ENCODE results near the gene PKNOX2. TPM values are rescaled to one million over a fixed set of nuclear protein-coding genes. Genes with fewer than 3 reads are reported as not detected.

PKNOX2 gene
- total RNA-seq, 5 donors from 2014 or later (not counting 1 experiment from before 2014, with no cell fraction given): 0.55 TPM; not detected in 4

DNA sequence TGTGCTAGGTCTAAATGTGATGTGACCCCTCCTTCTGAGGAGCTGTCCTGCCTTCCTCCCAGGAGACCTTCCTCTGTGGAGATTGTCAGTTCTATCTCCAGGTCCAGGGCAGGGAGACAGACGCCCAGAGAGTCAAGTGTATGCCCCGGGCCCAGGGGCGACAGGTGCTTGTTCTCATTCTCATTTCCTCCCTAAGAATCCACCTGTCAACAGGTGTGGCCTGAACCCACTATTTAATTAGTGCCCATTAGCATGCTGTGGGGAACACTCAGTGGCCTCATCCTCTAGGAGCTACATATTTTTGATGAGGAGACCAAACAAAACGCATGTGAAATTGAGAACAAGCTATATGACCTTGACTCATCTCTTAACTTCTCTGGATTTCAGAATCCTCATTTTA, 9.5 kb downstream of the PKNOX2 start:
- ATAC-seq (replicated peaks in 1 of 4) (no peak), DNase-seq (no peak)
- 86% methylated on average over 3 of the region's 4 CpGs for WGBS (ENCODE audit: insufficient coverage)
- Mint-ChIP-seq H3K4me3 (no peak overlapping the region), H3K36me3 (no peaks in the 10 kb centered on the region), H3K27me3 (peaks cover 59 to 81% of the 10 kb centered on the region in 2 donors), H3K9me3 (no peaks in the 10 kb centered on the region), H3K27ac (no peak overlapping the region), H3K4me1 (no peaks in the 10 kb centered on the region)
- ChIA-PET POLR2A (no interaction called here), CTCF (no interaction called here)
- no peak overlapping the region for H3K4me3 ChIP-seq (ENCODE audit: control insufficient read depth in 1 of 2, extremely low read depth in 1 of 2, low read length in 1 of 2)
- no peaks in the 10 kb centered on the region for H3K9me3 ChIP-seq
- no peaks in the 10 kb centered on the region for H3K36me3 ChIP-seq (ENCODE audit: control insufficient read depth in 2 of 2, extremely low read depth in 1 of 2, insufficient read depth in 1 of 2, low read length in 1 of 2)
- no peak overlapping the region for H3K27ac ChIP-seq (ENCODE audit: low read length)
- H3K4me1 ChIP-seq (ENCODE audit: control insufficient read depth in 1 of 2, extremely low read depth in 1 of 2, insufficient read depth in 2 of 2, low read length in 2 of 2): no peaks in the 10 kb centered on the region
- H3K27me3 ChIP-seq (replicated peaks in 1 of 2; ENCODE audit: control insufficient read depth in 2 of 2, extremely low read depth in 1 of 2, insufficient read depth in 2 of 2, low read length in 1 of 2): peaks cover 5 to 73% of the 10 kb centered on the region in 2 experiments

DNA sequence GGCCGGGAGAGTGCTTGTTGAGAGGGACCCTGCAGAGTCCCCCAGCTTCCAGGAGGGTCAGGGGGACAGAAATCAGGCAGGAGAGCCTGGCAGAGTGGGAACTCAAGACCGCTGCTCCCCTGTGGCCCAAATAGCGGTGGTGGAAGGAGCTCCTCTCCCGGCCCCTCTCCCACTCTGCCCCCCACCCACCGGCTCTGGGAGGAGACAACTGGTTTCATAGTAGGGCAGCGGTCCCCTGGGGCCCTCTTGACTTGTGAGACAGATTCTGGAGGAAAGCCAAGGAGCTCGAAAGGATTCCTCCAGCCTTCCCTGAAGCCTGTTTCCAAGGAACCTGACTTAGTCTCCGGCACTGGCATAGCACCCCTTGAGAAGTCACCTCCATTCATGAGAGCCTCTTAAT, 10.1 kb downstream of the PKNOX2 start:
- peaks cover 57 to 77% of the 10 kb centered on the region in 2 donors for H3K27me3 Mint-ChIP-seq
- Histone ChIP-seq H3K4me3 (ENCODE audit: control insufficient read depth in 1 of 2, extremely low read depth in 1 of 2, low read length in 1 of 2) (no peak overlapping the region), H3K9me3 (no peaks in the 10 kb centered on the region), H3K27me3 (replicated peaks in 1 of 2; ENCODE audit: control insufficient read depth in 2 of 2, extremely low read depth in 1 of 2, insufficient read depth in 2 of 2, low read length in 1 of 2) (peaks cover 2 to 69% of the 10 kb centered on the region in 2 experiments), H3K4me1 (ENCODE audit: control insufficient read depth in 1 of 2, extremely low read depth in 1 of 2, insufficient read depth in 2 of 2, low read length in 2 of 2) (no peaks in the 10 kb centered on the region), H3K36me3 (ENCODE audit: control insufficient read depth in 2 of 2, extremely low read depth in 1 of 2, insufficient read depth in 1 of 2, low read length in 1 of 2) (no peaks in the 10 kb centered on the region), H3K27ac (ENCODE audit: low read length) (no peak overlapping the region)
- H3K4me3 Mint-ChIP-seq: no peak overlapping the region
- H3K27ac Mint-ChIP-seq: no peak overlapping the region
- DNase-seq: no peak
- no peaks in the 10 kb centered on the region for H3K36me3 Mint-ChIP-seq
- WGBS (ENCODE audit: insufficient coverage): 86% methylated on average over 4 of the region's 8 CpGs
- no peak for ATAC-seq (replicated peaks in 1 of 4)
- no peaks in the 10 kb centered on the region for H3K9me3 Mint-ChIP-seq
- CTCF ChIA-PET: interaction anchor here in 1 of 2 donors (0.6 kb wide), 1 partner anchor 90 kb away, joined by 4 read pairs; no protein-coding TSS in a partner anchor
- H3K4me1 Mint-ChIP-seq: no peaks in the 10 kb centered on the region
- POLR2A ChIA-PET: no interaction called here

DNA sequence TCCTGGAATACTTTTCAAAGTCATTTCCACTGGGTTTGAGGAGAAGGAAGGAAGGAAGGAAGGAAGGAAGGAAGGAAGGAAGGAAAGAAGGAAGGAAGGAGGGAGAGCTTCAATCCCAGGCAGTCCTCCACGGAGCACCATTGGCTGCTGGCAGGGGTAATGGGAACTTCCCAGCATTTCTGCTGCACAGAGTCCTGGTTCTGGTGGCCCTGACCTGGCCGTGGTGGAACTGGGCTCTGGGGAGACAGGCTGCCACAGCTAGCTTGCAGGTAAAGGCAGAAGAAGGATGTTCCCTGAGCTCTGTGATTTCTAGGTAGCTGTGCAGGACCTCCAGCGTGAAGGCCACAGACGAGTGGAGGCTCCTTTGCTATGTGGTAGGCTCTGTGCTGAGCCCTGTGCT, 10.6 kb downstream of the PKNOX2 start:
- no peaks in the 10 kb centered on the region for H3K9me3 Mint-ChIP-seq
- H3K9me3 ChIP-seq: no peaks in the 10 kb centered on the region
- no peak overlapping the region for H3K27ac ChIP-seq (ENCODE audit: low read length)
- no peak for DNase-seq
- CTCF ChIA-PET: interaction anchor here in 1 of 2 donors (0.6 kb wide), 1 partner anchor 90 kb away, joined by 4 read pairs; no protein-coding TSS in a partner anchor
- POLR2A ChIA-PET: no interaction called here
- H3K27ac Mint-ChIP-seq: no peak overlapping the region
- 88% methylated on average over 4 of the region's 4 CpGs for WGBS (ENCODE audit: insufficient coverage)
- ATAC-seq (replicated peaks in 1 of 4): no peak
- H3K4me1 ChIP-seq (ENCODE audit: control insufficient read depth in 1 of 2, extremely low read depth in 1 of 2, insufficient read depth in 2 of 2, low read length in 2 of 2): no peaks in the 10 kb centered on the region
- H3K4me3 Mint-ChIP-seq: no peak overlapping the region
- no peaks in the 10 kb centered on the region for H3K36me3 ChIP-seq (ENCODE audit: control insufficient read depth in 2 of 2, extremely low read depth in 1 of 2, insufficient read depth in 1 of 2, low read length in 1 of 2)
- H3K4me3 ChIP-seq (ENCODE audit: control insufficient read depth in 1 of 2, extremely low read depth in 1 of 2, low read length in 1 of 2): no peak overlapping the region
- no peaks in the 10 kb centered on the region for H3K36me3 Mint-ChIP-seq
- no peaks in the 10 kb centered on the region for H3K4me1 Mint-ChIP-seq
- peaks cover 1 to 64% of the 10 kb centered on the region in 2 experiments for H3K27me3 ChIP-seq (replicated peaks in 1 of 2; ENCODE audit: control insufficient read depth in 2 of 2, extremely low read depth in 1 of 2, insufficient read depth in 2 of 2, low read length in 1 of 2)
- peaks cover 56 to 76% of the 10 kb centered on the region in 2 donors for H3K27me3 Mint-ChIP-seq

GRCh38 chr11:125175896-125176575, 11.5 kb downstream of the PKNOX2 start:
- Mint-ChIP-seq H3K4me3 (no peak overlapping the region), H3K27me3 (peaks cover 54 to 69% of the 10 kb centered on the region in 2 donors), H3K36me3 (no peaks in the 10 kb centered on the region), H3K27ac (no peak overlapping the region), H3K9me3 (no peaks in the 10 kb centered on the region), H3K4me1 (no peaks in the 10 kb centered on the region)
- peaks cover 0 to 57% of the 10 kb centered on the region in 2 experiments for H3K27me3 ChIP-seq (replicated peaks in 1 of 2; ENCODE audit: control insufficient read depth in 2 of 2, extremely low read depth in 1 of 2, insufficient read depth in 2 of 2, low read length in 1 of 2)
- H3K27ac ChIP-seq (ENCODE audit: low read length): no peak overlapping the region
- H3K4me3 ChIP-seq (ENCODE audit: control insufficient read depth in 1 of 2, extremely low read depth in 1 of 2, low read length in 1 of 2): no peak overlapping the region
- no peaks in the 10 kb centered on the region for H3K36me3 ChIP-seq (ENCODE audit: control insufficient read depth in 2 of 2, extremely low read depth in 1 of 2, insufficient read depth in 1 of 2, low read length in 1 of 2)
- no peak for DNase-seq
- ChIA-PET CTCF (no interaction called here), POLR2A (no interaction called here)
- no peak for ATAC-seq (replicated peaks in 1 of 4)
- 23% methylated on average over 10 of the region's 15 CpGs for whole genome bisulfite sequencing (ENCODE audit: insufficient coverage)
- H3K9me3 ChIP-seq: no peaks in the 10 kb centered on the region
- no peaks in the 10 kb centered on the region for H3K4me1 ChIP-seq (ENCODE audit: control insufficient read depth in 1 of 2, extremely low read depth in 1 of 2, insufficient read depth in 2 of 2, low read length in 2 of 2)

DNA sequence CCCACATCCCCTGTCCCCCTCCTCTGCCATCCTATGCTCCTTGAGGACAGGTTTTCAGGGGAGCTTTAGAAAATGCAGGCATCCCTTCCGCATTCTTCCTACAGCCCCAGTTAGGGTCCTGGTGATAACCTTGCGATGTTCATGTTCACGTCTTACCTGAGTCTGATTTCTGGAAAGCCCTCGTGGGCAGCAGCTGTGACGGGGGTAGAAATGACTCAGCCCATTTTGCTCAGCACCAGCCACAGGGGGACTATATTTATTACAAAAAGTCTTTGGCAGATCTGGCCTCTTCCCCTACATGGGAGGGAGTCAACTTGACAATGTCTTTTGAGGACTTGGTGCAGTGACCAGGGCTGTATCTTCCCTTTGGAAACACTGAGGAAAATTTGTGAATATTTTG, 12.3 kb downstream of the PKNOX2 start:
- WGBS (ENCODE audit: insufficient coverage): no CpG with 5 or more reads among the region's 5 CpGs
- no peaks in the 10 kb centered on the region for H3K4me1 Mint-ChIP-seq
- H3K9me3 ChIP-seq: no peaks in the 10 kb centered on the region
- ChIA-PET CTCF (no interaction called here), POLR2A (no interaction called here)
- H3K36me3 Mint-ChIP-seq: no peaks in the 10 kb centered on the region
- H3K9me3 Mint-ChIP-seq: no peaks in the 10 kb centered on the region
- H3K4me3 Mint-ChIP-seq: no peak overlapping the region
- H3K27me3 ChIP-seq (replicated peaks in 1 of 2; ENCODE audit: control insufficient read depth in 2 of 2, extremely low read depth in 1 of 2, insufficient read depth in 2 of 2, low read length in 1 of 2): peaks cover 0 to 50% of the 10 kb centered on the region in 2 experiments
- no peaks in the 10 kb centered on the region for H3K4me1 ChIP-seq (ENCODE audit: control insufficient read depth in 1 of 2, extremely low read depth in 1 of 2, insufficient read depth in 2 of 2, low read length in 2 of 2)
- ATAC-seq (replicated peaks in 1 of 4) (no peak), DNase-seq (no peak)
- H3K36me3 ChIP-seq (ENCODE audit: control insufficient read depth in 2 of 2, extremely low read depth in 1 of 2, insufficient read depth in 1 of 2, low read length in 1 of 2): no peaks in the 10 kb centered on the region
- H3K4me3 ChIP-seq (ENCODE audit: control insufficient read depth in 1 of 2, extremely low read depth in 1 of 2, low read length in 1 of 2): no peak overlapping the region
- peaks cover 52 to 65% of the 10 kb centered on the region in 2 donors for H3K27me3 Mint-ChIP-seq
- no peak overlapping the region for H3K27ac ChIP-seq (ENCODE audit: low read length)
- no peak overlapping the region for H3K27ac Mint-ChIP-seq

DNA sequence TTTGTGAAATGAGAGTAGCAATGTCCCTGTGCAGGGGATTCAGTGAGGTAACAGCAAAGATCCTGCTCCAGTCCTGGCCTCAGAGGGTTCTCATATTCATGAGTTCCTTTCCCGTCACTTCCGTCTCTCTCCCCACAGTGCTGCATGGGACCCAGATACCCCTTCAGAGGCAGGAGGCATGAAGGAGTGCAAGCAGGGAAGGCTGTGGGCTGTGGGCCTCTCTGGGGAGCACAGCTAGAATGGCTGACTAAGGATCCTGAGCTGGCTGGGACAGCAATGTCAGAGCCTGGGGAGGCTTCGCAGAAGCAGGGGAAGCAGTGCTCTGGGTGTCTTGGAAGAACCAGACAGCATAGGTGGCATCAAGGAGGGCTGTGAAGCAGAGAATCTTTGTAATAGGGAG, 13.0 kb downstream of the PKNOX2 start:
- Mint-ChIP-seq H3K27ac (no peak overlapping the region), H3K36me3 (no peaks in the 10 kb centered on the region), H3K9me3 (no peaks in the 10 kb centered on the region), H3K4me1 (no peaks in the 10 kb centered on the region), H3K27me3 (peaks cover 53 to 60% of the 10 kb centered on the region in 2 donors), H3K4me3 (no peak overlapping the region)
- ATAC-seq (replicated peaks in 1 of 4) (no peak), DNase-seq (no peak)
- peaks cover 0 to 47% of the 10 kb centered on the region in 2 experiments for H3K27me3 ChIP-seq (replicated peaks in 1 of 2; ENCODE audit: control insufficient read depth in 2 of 2, extremely low read depth in 1 of 2, insufficient read depth in 2 of 2, low read length in 1 of 2)
- no peak overlapping the region for H3K27ac ChIP-seq (ENCODE audit: low read length)
- WGBS (ENCODE audit: insufficient coverage): 91% methylated on average over 1 of the region's 3 CpGs
- H3K9me3 ChIP-seq: no peaks in the 10 kb centered on the region
- H3K36me3 ChIP-seq (ENCODE audit: control insufficient read depth in 2 of 2, extremely low read depth in 1 of 2, insufficient read depth in 1 of 2, low read length in 1 of 2): no peaks in the 10 kb centered on the region
- H3K4me1 ChIP-seq (ENCODE audit: control insufficient read depth in 1 of 2, extremely low read depth in 1 of 2, insufficient read depth in 2 of 2, low read length in 2 of 2): no peaks in the 10 kb centered on the region
- CTCF ChIA-PET: no interaction called here
- H3K4me3 ChIP-seq (ENCODE audit: control insufficient read depth in 1 of 2, extremely low read depth in 1 of 2, low read length in 1 of 2): no peak overlapping the region
- POLR2A ChIA-PET: no interaction called here
